ENCODE data around the gene CDKN1C.
"Not testable (repeated sequence)": the region's sequence is repeated elsewhere in the genome, so short reads cannot be mapped to it uniquely, and the experiment has no call there.

CDKN1C gene

GRCh38 chr11:2913776-2914175 lies 28.2 kb upstream of the CDKN1C start:
- Histone ChIP-seq H3K4me1 (ENCODE audit: control insufficient read depth, insufficient read depth, low read length, unreplicated experiment) (peaks cover 20% of the 10 kb centered on the region), H2AFZ (ENCODE audit: low read length, unreplicated experiment) (no peak overlapping the region), H3K36me3 (ENCODE audit: insufficient read depth, low read length) (no peaks in the 10 kb centered on the region), H3K79me2 (ENCODE audit: control insufficient read depth, insufficient read depth, low read length, unreplicated experiment) (no peaks in the 10 kb centered on the region), H3K27ac (ENCODE audit: low read depth, low read length) (no peak overlapping the region), H3K4me3 (ENCODE audit: low read depth, low read length) (no peak overlapping the region), H3K27me3 (ENCODE audit: insufficient read depth, low read length) (no peaks in the 10 kb centered on the region)

DNA sequence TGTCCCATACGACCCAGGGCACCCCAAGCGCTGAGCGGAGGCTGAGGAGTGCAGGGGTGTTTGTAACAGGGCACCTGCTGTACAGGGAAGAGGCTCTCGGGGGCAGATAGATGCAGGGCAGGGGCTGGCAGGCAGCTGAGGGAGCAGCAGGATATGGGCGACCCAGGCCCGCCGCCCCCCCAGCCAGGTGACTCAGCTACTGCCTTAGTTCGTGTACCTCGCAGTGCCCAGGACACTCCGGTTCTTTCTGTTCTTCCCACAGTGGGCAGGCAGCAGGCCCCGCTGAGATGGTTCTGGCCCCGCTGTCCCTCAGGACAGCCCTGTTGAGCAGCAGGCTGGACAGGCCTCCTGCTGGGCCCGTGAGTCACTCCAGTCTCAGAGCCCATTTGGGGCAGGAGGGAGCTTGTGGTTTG lies 27.4 kb upstream of the CDKN1C start:
- no peak overlapping the region for H2AFZ ChIP-seq (ENCODE audit: low read length, unreplicated experiment)
- H3K36me3 ChIP-seq (ENCODE audit: insufficient read depth, low read length), result no peaks in the 10 kb centered on the region
- no peaks in the 10 kb centered on the region for H3K79me2 ChIP-seq (ENCODE audit: control insufficient read depth, insufficient read depth, low read length, unreplicated experiment)
- peak overlapping the region; percentile 47 for H3K27ac ChIP-seq (ENCODE audit: low read depth, low read length)
- no peaks in the 10 kb centered on the region for H3K27me3 ChIP-seq (ENCODE audit: insufficient read depth, low read length)
- H3K4me1 ChIP-seq (ENCODE audit: control insufficient read depth, insufficient read depth, low read length, unreplicated experiment), result peaks cover 20% of the 10 kb centered on the region
- peak overlapping the region; percentile 8; the same call in 1 of the 2 replicates for H3K4me3 ChIP-seq (ENCODE audit: low read depth, low read length)

DNA sequence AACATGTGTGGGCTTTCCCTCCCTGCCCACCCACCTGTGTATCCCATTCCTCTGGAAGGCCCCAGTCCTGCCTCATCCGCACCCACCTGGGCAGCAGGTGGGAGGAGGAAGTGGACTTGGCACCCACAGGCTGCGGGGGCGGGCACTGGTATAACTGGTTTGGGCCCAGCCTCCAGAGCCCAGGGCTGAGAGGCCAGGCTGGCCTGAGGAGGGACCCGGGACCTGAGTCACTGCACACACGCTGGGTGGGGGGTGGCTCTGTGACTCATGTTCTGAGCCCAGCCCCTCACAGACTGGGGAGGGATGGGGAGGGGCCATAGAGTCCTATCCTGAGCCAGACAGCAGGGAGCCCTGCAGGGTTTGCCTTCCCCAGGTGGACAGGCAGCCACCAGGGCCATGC lies 26.9 kb upstream of the CDKN1C start:
- peak overlapping the region; percentile 8; the same call in 1 of the 2 replicates for H3K4me3 ChIP-seq (ENCODE audit: low read depth, low read length)
- H3K4me1 ChIP-seq (ENCODE audit: control insufficient read depth, insufficient read depth, low read length, unreplicated experiment), result peaks cover 20% of the 10 kb centered on the region
- H2AFZ ChIP-seq (ENCODE audit: low read length, unreplicated experiment), result no peak overlapping the region
- H3K27ac ChIP-seq (ENCODE audit: low read depth, low read length), result peak overlapping the region; percentile 47
- no peaks in the 10 kb centered on the region for H3K27me3 ChIP-seq (ENCODE audit: insufficient read depth, low read length)
- no peaks in the 10 kb centered on the region for H3K79me2 ChIP-seq (ENCODE audit: control insufficient read depth, insufficient read depth, low read length, unreplicated experiment)
- H3K36me3 ChIP-seq (ENCODE audit: insufficient read depth, low read length), result no peaks in the 10 kb centered on the region

- Histone ChIP-seq H3K4me1 (ENCODE audit: control insufficient read depth, insufficient read depth, low read length, unreplicated experiment) (peaks cover 20% of the 10 kb centered on the region), H3K27me3 (ENCODE audit: insufficient read depth, low read length) (no peaks in the 10 kb centered on the region), H3K4me3 (ENCODE audit: low read depth, low read length) (no peak overlapping the region), H3K79me2 (ENCODE audit: control insufficient read depth, insufficient read depth, low read length, unreplicated experiment) (no peaks in the 10 kb centered on the region), H3K27ac (ENCODE audit: low read depth, low read length) (no peak overlapping the region), H2AFZ (ENCODE audit: low read length, unreplicated experiment) (no peak overlapping the region), H3K36me3 (ENCODE audit: insufficient read depth, low read length) (no peaks in the 10 kb centered on the region)
Observed at GRCh38 chr11:2911785-2912391, 26.3 kb upstream of the CDKN1C start.

- H3K4me3 ChIP-seq (ENCODE audit: low read depth, low read length), result no peak overlapping the region
- no peak overlapping the region for H2AFZ ChIP-seq (ENCODE audit: low read length, unreplicated experiment)
- no peaks in the 10 kb centered on the region for H3K27me3 ChIP-seq (ENCODE audit: insufficient read depth, low read length)
- H3K4me1 ChIP-seq (ENCODE audit: control insufficient read depth, insufficient read depth, low read length, unreplicated experiment), result peaks cover 20% of the 10 kb centered on the region
- H3K36me3 ChIP-seq (ENCODE audit: insufficient read depth, low read length), result no peaks in the 10 kb centered on the region
- H3K27ac ChIP-seq (ENCODE audit: low read depth, low read length), result no peak overlapping the region
- H3K79me2 ChIP-seq (ENCODE audit: control insufficient read depth, insufficient read depth, low read length, unreplicated experiment), result no peaks in the 10 kb centered on the region
Observed at GRCh38 chr11:2911088-2911784, 25.7 kb upstream of the CDKN1C start.

GRCh38 chr11:2910401-2910955 lies 24.9 kb upstream of the CDKN1C start:
- H3K79me2 ChIP-seq (ENCODE audit: control insufficient read depth, insufficient read depth, low read length, unreplicated experiment), result no peaks in the 10 kb centered on the region
- H3K36me3 ChIP-seq (ENCODE audit: insufficient read depth, low read length), result 0 out of 2 replicates have a peak, but pooled peaks cover 2% of the 10 kb centered on the region
- H2AFZ ChIP-seq (ENCODE audit: low read length, unreplicated experiment), result no peak overlapping the region
- no peaks in the 10 kb centered on the region for H3K27me3 ChIP-seq (ENCODE audit: insufficient read depth, low read length)
- no peak overlapping the region for H3K4me3 ChIP-seq (ENCODE audit: low read depth, low read length)
- H3K27ac ChIP-seq (ENCODE audit: low read depth, low read length), result no peak overlapping the region
- peaks cover 20% of the 10 kb centered on the region for H3K4me1 ChIP-seq (ENCODE audit: control insufficient read depth, insufficient read depth, low read length, unreplicated experiment)

GRCh38 chr11:2909133-2909902 lies 23.7 kb upstream of the CDKN1C start:
- no peaks in the 10 kb centered on the region for H3K79me2 ChIP-seq (ENCODE audit: control insufficient read depth, insufficient read depth, low read length, unreplicated experiment)
- H3K4me1 ChIP-seq (ENCODE audit: control insufficient read depth, insufficient read depth, low read length, unreplicated experiment), result peaks cover 20% of the 10 kb centered on the region
- no peak overlapping the region for H3K27ac ChIP-seq (ENCODE audit: low read depth, low read length)
- no peak overlapping the region for H3K4me3 ChIP-seq (ENCODE audit: low read depth, low read length)
- no peak overlapping the region for H2AFZ ChIP-seq (ENCODE audit: low read length, unreplicated experiment)
- H3K27me3 ChIP-seq (ENCODE audit: insufficient read depth, low read length), result no peaks in the 10 kb centered on the region
- 0 out of 2 replicates have a peak, but pooled peaks cover 2% of the 10 kb centered on the region for H3K36me3 ChIP-seq (ENCODE audit: insufficient read depth, low read length)

- H3K36me3 ChIP-seq (ENCODE audit: insufficient read depth, low read length), result 0 out of 2 replicates have a peak, but pooled peaks cover 2% of the 10 kb centered on the region
- no peaks in the 10 kb centered on the region for H3K79me2 ChIP-seq (ENCODE audit: control insufficient read depth, insufficient read depth, low read length, unreplicated experiment)
- H3K4me1 ChIP-seq (ENCODE audit: control insufficient read depth, insufficient read depth, low read length, unreplicated experiment), result peaks cover 21% of the 10 kb centered on the region
- no peaks in the 10 kb centered on the region for H3K27me3 ChIP-seq (ENCODE audit: insufficient read depth, low read length)
- H3K27ac ChIP-seq (ENCODE audit: low read depth, low read length), result no peak overlapping the region
- H3K4me3 ChIP-seq (ENCODE audit: low read depth, low read length), result no peak overlapping the region
- H2AFZ ChIP-seq (ENCODE audit: low read length, unreplicated experiment), result no peak overlapping the region
Observed at GRCh38 chr11:2908130-2908529, 22.6 kb upstream of the CDKN1C start.

DNA sequence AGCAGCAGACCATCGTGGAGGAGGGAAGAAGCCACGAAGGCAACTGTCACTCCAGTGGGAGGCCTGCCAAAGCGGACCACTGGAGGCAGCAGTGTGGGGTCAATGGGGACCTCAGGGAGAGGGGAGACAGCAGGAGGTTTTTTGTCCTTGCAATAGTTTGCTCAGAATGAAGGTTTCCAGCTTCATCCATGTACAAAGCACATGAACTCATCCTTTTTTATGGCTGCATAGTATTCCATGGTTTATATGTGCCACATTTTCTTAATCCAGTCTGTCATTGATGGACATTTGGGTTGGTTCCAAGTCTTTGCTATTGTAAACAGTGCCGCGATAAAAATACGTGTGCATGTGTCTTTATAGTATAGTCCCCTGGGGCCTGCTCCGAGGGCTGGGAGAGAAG lies 19.7 kb upstream of the CDKN1C start:
- not testable (repeated sequence) for H3K27ac ChIP-seq (ENCODE audit: low read depth, low read length); H3K36me3 ChIP-seq (ENCODE audit: insufficient read depth, low read length); H3K4me3 ChIP-seq (ENCODE audit: low read depth, low read length); H3K79me2 ChIP-seq (ENCODE audit: control insufficient read depth, insufficient read depth, low read length, unreplicated experiment); H2AFZ ChIP-seq (ENCODE audit: low read length, unreplicated experiment); H3K27me3 ChIP-seq (ENCODE audit: insufficient read depth, low read length)
- peaks cover 13% of the 10 kb centered on the region for H3K4me1 ChIP-seq (ENCODE audit: control insufficient read depth, insufficient read depth, low read length, unreplicated experiment)

GRCh38 chr11:2904153-2905052 lies 18.8 kb upstream of the CDKN1C start:
- no peaks in the 10 kb centered on the region for H3K79me2 ChIP-seq (ENCODE audit: control insufficient read depth, insufficient read depth, low read length, unreplicated experiment)
- no peak overlapping the region for H3K4me3 ChIP-seq (ENCODE audit: low read depth, low read length)
- 0 out of 2 replicates have a peak, but pooled peaks cover 2% of the 10 kb centered on the region for H3K36me3 ChIP-seq (ENCODE audit: insufficient read depth, low read length)
- H2AFZ ChIP-seq (ENCODE audit: low read length, unreplicated experiment), result no peak overlapping the region
- no peaks in the 10 kb centered on the region for H3K27me3 ChIP-seq (ENCODE audit: insufficient read depth, low read length)
- H3K4me1 ChIP-seq (ENCODE audit: control insufficient read depth, insufficient read depth, low read length, unreplicated experiment), result peaks cover 18% of the 10 kb centered on the region
- no peak overlapping the region for H3K27ac ChIP-seq (ENCODE audit: low read depth, low read length)
